GM21737 (cell line): ENCODE data around the gene CERT1.

Source experiments
- ATAC-seq: cut with Tn5 transposase; IDR thresholded peaks from one replicate; pipeline ENCODE4 v1.9.1; 2021; ENCODE audit warnings: mild to moderate bottlenecking, moderate library complexity; ENCODE audit not compliant: unreplicated experiment

CERT1 gene

DNA sequence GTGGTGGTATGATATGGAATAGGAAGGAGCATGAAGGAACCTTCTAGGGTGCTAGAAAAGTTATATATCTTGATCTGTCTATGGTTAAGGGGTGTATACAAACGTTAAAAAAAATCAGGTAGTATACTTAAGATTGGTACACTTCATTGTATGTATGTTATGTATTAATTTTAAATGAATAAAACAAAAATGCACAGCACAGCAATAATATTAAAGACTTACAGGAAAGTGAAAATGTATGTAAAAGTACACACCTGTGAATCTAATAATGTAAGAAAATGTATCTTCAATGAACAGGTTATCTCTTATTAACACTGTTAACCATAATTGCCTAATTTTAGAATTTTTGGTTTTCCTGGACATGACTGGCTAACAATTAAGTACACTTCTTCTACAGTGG lies 97.2 kb downstream of the CERT1 start:
- ATAC-seq, result no peak

DNA sequence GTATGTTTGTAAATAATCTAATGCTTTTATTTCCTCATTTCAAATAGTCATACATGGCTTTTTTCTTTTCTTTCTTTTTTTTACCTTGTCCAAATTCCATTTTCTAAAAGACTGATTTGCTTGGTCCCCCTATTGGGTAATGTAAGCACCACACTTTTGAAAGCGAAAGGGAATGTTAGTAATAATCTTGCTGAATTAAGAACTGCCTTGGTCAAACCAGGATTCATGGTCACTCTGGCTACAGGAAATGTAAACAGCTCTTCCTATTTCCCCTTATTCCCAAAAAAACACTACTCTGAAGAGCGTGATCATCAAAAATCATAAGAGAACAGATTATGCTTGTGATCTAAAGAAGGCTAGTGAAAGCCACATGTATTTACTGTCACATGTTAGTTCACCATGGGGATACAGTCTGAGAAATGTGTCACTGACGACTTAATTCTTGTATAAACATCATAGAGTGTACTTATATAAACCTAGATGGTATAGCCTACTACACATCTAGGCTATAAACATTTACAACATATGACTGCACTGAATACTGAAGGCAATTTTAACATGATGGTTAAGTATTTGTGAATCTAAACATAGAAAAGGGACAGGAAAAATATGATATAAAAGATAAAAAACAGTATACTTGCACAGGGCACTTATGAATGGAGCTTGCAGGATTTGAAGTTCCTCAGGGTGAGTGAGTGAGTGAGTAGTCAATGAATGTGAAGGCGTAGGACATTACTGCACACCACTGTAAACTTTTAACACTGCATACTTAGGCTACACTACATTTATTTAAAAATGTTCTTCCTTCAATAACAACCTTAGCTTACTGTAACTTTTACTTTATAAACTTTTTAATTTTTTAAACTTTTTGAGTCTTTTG lies 99.1 kb downstream of the CERT1 start:
- ATAC-seq, result no peak

DNA sequence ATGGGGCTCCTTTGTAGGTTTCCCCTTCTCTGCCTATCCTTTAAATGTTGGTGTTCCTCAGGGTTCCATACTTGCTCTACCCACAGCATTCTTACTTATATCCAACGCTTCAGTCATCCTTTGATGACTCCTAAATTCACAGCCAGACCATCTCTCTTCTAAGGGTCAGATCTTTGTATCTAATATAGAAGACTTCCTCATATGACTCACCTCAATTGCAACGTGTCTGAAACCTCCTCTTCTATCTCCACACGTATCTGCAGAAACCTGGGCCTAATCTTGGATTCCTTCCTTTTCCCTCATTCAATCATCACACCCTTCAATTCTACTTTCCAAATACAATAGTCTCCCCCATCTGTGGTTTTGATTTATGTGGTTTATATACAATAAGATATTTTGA lies 106.1 kb downstream of the CERT1 start:
- ATAC-seq, result no peak

DNA sequence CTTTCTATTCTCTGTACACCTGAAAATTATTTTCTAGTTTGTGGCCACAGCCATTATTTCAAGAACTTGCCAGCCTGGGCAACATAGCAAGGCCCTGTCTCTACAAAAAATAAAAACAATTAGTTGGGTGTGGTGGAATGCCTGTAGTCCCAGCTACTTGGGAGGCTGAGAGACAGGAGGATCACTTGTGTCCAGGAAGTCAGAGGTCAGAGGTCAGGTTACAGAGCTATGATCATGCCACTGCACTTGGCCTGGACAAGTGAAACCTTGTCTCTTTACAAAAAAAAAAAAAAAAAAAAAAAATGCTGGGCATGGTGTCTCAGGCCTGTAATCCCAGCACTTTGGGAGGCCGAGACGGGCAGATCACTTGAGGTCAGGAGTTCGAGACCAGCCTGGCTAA lies 116.2 kb downstream of the CERT1 start:
- ATAC-seq, result no peak

DNA sequence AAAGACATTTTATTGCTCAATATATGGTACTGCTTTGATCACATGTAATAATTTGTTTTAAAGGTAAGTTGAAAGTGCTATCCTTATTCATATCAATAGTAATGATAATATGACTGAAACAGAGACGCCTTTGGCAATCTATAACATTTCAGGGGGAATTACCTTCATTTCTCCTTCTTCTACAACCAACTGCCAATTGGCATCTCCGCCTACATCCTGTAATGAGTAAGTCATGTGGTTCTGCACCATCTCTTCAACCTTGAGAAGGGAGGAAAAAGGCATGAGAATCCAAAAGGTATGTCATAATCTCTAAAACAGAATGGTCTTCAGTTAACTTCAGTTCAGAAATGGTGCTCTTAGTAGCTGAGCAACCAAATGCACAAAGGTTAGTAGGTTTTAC lies 122.0 kb downstream of the CERT1 start:
- no peak for ATAC-seq

DNA sequence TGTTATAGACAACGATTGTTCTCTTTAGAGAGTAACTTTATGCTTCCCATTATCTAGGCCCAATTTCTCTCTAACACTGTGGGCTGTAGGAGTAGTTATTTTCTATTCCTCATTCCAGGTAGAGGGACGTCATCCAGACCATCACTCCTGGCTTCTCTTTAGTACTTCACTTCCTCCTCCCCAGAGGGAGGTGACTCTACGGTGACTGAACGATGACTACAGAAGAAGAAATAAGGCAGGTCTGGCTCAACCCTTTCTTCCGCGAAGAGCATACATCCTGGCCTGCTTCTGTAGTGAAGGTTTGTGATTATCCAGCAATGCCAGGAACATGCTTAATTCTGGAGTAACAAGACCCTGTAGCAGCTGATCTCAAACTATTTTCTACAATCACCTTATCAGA lies 123.6 kb downstream of the CERT1 start:
- no peak for ATAC-seq

DNA sequence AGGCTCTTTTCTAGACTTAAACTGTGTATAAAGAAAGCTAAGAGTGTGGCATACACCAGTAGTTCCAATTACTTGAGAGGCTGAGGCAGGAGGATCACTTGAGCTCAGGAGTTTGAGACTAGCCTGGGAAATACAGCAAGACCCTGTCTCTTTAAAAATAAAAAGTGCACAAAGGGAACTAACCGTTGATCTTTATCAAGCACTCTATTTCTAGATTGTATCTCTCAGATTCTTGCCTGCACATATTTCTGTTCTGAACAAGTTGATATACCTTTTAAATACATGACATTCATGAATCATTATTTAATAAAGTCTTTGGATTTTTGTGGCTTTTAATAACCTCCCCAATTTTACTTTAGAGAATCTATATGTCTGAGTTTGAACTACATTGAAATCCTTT lies 127.2 kb downstream of the CERT1 start:
- ATAC-seq, result no peak

DNA sequence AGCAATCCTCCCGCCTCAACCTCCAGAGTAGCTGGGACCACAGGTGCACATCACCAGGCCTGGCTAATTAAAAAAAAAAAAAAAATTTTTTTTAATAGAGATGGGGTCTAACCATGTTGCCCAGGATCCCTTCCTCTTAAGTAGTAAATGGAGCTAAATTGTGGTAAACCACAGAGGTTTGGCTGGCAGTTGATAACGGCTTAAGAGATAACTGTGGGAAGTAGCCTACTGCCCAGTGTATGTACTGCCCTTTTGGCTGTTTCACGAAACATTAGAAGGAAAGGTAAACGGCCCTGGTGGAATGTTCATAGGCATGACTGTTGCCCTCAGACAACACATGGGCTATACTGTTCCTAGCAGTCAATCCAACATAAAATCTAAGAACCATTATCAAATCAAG lies 130.0 kb downstream of the CERT1 start:
- ATAC-seq, result no peak

DNA sequence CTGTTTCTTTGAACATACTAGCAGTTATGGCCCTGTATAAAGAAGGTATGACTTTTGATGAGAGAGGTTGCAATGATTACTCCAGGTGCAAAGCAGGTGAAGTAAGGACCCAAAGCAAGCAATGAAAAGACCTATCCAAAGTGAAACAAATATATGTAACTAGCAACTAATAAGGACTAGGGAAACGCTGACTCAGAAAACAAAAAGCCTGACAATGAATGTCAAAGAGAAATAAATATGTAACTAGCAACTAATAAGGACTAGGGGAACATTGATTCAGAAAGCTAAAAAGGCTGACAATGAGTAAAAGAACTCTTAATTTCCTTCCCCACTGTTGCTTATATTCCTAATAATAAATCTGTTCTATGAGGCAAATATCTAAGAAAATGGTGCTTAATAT lies 131.3 kb downstream of the CERT1 start:
- no peak for ATAC-seq

DNA sequence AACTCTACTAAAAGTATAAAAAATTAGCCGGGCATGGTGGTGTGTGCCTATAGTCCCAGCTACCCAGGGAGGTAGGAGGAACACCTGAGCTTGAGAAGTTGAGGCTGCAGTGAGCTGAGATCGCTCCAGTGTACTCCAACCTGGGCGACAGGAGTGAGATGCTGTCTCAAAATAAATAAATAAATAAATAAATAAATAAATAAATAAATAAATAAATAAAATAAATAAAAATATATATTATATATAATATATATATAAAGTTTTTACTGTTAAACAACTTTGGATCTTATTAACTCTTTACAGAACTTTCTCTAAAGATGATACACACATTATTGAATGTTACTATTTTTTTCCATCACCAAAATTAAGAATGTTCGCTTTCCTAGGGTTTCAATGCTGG lies 136.0 kb downstream of the CERT1 start:
- ATAC-seq, result no peak

DNA sequence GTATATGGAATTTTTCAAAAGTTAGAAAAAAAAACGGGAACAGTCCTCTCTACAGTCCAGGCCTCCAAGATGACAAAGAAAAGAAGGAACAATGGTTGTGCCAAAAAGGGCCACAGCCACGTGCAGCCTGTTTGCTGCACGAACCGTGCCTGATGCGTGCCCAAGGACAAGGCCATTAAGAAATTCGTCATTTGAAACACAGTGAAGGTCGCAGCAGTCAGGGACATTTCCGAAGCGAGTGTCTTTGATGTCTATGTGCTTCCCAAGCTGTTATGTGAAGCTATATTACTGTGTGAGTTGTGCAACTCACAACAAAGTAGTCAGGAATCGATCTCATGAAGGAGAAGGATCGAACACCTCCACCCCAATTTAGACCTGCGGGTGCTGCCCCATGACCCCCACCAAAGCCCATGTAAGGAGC lies 137.0 kb downstream of the CERT1 start:
- ATAC-seq, result no peak

DNA sequence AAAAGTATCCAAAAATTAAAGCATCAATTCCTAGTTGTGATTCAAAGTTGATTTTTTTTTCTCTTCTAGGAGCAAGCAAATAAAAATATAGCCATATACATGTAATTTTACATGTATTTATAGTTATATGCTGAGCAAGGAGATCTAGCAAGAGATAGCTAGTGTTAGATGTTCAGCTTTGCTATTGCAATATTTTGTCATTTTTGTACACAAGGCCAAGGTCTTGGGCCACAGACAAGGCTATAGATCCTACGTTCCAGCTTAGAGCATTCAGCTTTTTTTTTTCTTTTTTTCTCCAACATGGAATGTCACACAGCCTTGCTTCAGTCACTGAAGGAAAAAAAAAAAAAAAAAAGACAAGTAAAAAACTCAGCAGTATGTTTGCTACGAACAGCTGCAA lies 137.6 kb downstream of the CERT1 start:
- ATAC-seq, result no peak

DNA sequence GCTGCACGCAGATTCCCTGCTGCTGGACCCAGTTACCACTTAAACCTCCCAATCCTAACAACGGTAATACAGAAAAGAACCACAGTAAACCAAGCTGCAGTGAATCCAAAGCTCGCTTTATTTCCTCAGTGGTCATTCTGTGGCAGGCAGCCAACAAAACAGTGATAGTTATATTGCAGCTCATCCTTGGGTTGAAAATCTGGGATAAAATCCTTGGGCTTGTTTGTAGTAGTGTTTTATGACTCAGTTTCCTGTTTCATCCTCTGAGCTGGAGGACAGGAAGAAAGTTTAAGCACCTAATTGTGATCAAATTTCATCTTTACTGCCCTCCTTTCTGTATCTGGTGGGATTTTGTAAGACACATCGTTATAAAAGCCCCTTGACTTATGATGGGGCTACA lies 143.0 kb downstream of the CERT1 start:
- no peak for ATAC-seq

DNA sequence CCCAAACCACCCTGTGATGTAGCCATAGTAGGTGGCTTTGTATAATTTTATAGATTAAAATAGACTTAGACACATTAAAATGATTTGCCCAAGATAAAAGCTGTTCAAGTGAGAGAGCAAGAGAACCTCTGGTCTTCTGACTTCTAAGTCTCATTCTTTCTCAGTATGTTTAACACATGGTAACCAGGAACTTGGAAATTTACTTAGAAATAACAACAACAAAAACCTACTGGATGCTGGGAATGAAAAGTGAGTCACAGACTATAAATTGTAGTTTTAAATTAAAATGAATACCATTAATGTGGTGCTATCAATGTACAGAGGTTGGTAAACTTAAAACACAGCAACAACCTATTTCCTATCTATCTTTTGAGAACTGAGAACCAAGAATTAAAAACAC lies 144.0 kb downstream of the CERT1 start:
- ATAC-seq, result no peak

DNA sequence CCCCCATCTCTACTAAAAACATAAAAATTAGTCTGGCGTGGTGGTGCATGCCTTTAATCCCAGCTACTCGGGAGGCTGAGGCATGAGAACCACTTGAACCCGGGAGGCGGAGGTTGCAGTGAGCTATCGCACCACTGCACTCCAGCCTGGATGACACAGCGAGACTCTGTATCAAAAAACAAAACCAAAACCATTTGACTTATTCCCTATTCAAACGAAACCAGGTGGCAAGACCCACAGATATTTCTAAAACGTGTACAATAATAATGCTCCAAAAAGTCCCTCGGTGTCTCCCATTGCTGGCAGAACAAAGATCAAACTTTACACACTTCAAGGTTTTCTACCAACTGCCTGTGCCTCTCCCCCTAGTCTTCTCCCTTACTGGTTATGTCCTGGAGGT lies 144.6 kb downstream of the CERT1 start:
- no peak for ATAC-seq

DNA sequence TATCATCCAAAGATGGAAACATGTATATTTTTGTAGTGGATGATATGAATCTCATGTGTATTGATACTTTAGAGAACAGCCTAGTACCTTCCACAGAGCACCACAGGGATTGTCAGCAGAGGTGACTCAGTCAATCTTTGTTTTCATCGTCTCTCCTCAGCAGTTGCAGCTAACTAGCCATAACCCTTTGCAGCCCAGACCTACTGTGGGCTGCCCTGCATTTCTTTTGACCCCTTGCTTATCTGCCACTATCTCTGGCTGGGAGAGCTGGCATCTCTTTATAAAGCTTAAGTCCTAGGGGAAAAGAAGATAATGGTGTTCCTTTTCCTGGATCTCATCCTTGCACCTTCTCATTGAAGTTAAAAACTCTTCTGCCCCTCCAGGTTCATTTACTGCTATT lies 145.7 kb downstream of the CERT1 start:
- no peak for ATAC-seq

DNA sequence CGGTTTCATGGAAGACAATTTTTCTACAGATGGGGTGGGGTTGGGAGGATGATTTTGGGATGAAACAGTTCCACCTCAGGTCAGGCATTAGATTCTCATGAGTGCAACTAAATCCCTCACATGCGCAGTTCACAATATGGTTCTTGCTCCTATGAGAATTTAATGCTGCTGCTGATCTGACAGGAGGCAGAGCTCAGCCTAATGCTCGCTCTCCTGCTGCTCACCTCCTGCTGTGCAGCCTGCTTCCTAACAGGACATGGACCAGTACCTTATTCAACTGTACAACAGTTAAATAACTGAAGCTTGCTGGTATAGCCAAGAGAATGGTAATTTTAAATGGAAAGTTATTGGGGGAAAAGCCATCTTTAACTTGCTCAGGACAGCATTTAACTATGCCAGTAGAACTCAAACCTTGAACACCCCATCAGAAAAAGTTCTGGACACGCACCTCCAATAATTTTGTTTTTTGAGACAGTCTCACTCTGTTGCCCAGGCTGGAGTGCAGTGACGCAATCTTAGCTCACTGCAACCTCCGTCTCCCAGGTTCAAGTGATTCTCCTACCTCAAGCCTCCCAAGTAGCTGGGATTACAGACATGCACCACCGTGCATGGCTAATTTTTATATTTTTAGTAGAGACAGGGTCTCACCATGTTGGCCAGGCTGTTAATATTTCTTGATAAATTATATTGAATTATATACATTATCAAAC lies 146.7 kb downstream of the CERT1 start:
- ATAC-seq, result no peak

DNA sequence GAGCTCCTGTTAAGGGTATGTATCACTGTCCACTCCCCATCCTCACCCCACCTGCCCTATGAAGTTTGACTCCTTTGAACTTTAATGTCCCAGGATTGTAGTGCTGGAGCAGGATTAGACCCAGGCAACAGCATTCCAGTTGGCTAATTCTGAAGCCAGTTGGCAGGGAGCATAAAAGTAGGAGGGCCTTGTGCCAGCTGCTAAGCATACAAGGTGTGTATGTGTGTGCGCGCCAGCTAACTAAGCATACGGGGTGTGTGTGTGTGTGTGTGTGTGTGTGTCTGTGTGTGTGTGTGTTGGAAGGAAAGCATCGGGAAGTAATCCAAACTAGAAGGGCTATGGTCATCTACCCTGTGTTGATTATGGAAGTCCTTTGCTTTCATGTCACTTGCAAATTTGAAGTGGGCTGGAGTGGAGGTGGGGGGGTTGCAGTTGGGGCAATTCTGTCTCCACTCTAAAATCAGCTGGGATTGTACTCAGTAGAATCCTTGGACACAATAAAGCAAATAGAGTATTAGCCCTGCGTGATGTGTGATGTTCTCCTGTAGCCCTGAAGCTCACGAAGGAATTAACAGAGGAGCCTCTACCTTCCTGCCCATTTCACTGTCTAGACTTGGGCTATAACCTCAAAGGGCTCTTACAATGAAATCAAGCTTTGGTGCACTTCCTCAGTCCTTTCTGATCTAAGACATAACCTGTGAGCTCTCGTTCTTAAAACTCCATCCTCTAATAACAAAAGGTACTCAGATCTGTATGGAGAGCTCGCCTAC lies 147.5 kb downstream of the CERT1 start:
- no peak for ATAC-seq

DNA sequence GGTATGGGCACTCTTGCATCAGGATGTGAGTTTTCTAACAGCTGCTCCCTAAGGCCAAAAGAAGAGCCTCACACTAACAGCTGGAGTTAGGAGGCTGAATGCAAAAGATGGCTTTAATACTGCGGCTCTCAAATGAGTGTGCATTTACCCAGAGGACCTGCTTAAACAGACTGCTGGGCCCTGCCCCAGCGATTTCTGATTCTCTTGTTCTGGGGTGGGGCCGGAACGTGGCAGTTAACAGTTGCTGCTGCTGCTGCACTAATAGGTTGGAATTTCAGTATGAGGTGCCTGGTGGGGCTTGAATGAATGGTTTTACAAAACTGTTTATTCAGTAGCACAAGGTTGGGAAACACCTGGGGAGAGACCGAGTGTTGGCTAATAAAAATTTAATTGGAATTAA lies 148.3 kb downstream of the CERT1 start:
- no peak for ATAC-seq

DNA sequence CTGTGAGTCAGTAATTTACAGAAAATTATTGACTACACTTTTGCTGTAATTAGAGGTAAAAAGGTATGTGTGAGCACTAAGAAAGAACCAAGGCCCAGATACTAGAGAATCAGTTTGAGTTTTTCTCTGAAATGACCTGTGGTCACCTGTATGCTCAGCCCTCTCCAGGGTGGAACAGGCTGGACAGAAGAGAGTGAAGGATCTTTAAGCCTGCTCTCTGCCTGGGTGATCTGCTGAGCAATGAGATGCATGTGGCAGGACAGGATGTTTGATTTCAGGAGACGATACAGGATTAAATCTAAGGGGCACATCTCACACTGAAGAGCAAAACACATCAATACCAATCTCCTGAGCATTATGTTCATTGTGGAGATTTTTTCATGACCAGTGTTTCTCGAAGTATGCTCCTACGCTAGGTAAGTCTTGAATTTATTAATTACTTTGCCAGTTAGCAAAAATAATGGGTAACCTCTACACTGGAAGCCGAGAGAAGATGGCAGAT lies 148.9 kb downstream of the CERT1 start:
- ATAC-seq, result no peak

DNA sequence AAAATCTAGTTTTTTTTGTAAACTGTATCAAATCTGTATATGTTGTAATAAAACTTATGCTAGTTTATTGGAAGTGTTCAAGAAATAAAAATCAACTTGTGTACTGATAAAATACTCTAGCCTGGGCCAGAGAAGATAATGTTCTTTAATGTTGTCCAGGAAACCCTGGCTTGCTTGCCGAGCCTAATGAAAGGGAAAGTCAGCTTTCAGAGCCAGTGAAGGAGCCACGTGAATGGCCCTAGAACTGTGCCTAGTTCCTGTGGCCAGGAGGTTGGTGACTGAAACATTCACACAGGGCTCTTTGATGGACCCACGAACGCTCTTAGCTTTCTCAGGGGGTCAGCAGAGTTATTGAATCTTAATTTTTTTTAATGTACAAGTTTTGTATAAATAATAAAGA lies 150.1 kb downstream of the CERT1 start:
- no peak for ATAC-seq

DNA sequence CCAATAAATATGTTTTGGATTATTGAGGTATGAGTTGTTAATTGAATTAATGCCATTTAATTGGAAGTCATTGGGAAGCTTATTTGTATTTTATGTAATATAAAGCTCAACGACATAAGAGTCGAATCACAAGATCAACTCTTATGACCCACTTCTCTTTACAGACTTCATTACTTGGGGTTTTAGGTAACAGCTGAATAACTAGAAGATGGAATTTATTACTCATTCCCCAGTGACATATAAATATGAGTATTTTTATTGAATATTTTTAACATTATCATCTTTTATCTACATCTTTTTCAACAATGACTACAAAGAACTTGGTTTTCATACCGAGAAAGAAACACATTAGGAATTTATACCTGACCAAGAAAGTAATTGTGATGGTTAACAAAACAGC lies 153.3 kb downstream of the CERT1 start:
- ATAC-seq, result no peak
